Measurements from ENCODE around the gene OR10AD1. TPM values are rescaled to one million over a fixed set of nuclear protein-coding genes. Genes with fewer than 3 reads are reported as not detected.
"Not testable (repeated sequence)": the region's sequence is repeated elsewhere in the genome, so short reads cannot be mapped to it uniquely, and the experiment has no call there.

The OR10AD1 gene, protein sequence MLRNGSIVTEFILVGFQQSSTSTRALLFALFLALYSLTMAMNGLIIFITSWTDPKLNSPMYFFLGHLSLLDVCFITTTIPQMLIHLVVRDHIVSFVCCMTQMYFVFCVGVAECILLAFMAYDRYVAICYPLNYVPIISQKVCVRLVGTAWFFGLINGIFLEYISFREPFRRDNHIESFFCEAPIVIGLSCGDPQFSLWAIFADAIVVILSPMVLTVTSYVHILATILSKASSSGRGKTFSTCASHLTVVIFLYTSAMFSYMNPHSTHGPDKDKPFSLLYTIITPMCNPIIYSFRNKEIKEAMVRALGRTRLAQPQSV
- total RNA-seq (2014; rRNA removed; shearing (Covaris generic)), result not detected in 2 replicates

- no peak for DNase-seq (ENCODE audit: low spot score)
- in situ Hi-C loops (cut with HindIII; ENCODE audit: low sequenced_read_pairs), result no loop called here
Observed at GRCh38 chr12:48203192-48203591, at the start of gene OR10AD1. Gene OR10AD1, minus strand, starts transcription at chr12:48203292. Its CDS starts 0 bp downstream, at chr12:48203292.

DNA sequence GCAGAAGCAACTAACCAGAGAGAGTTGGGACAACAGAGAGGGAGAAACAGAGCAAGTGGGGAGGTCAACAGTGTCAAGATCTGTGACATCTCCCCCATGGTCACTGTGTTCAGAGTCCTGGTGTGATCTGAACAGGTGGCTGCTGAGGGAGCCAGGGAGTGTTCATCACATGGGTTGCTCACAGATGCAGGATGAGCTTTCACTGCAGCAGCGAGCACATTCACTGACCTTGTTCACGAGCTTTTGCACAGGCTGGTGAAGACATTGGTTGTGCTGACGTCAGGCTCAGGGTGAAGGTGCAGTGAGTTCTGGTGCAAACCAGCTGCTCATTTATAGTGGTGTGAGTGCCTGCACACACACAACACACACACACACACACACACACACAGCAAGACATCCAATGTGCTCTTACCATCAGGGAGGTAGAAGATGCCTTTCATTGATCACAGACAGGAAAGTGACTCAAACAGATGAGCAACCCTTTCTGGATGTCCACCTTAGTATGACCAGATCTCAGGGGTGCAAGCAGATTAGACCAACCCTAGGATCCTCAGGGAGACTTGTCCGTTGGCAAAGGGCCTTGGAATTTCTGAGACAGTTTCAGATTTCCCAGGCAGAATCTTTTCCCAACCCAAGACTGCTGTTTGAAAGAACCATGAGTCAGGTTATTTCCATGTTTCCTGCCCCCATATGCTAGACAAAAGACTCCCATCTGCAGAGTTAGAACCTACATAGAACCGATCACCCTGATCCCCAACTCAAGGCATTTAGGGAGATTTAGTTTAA lies 44.3 kb upstream of the OR10AD1 start:
- in situ Hi-C loops (cut with HindIII; ENCODE audit: low sequenced_read_pairs), result no loop called here
- DNase-seq (ENCODE audit: low spot score), result no peak

- in situ Hi-C loops (cut with HindIII; ENCODE audit: low sequenced_read_pairs), result no loop called here
- no peak for DNase-seq (ENCODE audit: low spot score)
Observed at GRCh38 chr12:48237162-48237561, 34.1 kb upstream of the OR10AD1 start.

DNA sequence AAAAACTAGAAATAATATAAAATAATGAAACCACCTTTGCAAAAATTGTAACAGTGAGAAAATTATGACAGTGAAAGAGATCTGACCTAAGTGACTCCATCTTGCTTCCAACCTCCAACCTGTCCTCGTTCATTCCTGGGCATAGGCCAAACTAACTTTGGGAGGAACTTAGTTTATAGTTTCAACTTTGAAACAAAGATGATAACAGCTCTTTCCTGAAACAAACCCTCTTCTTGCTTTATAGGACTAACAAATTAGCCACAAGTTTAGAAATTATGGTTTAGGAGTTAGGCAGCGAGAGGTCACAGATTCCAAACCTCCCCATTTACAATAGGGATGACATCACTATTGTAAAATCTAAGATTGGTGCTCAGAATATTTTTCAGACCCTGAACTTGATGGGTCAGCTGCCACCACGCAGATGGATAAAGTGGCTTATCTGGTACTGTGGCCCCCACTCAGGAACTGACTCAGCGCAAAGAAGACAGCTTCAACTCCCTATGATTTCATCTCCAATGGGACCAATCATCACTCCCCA lies 32.8 kb upstream of the OR10AD1 start:
- DNase-seq (ENCODE audit: low spot score), result no peak
- in situ Hi-C loops (cut with HindIII; ENCODE audit: low sequenced_read_pairs), result no loop called here

DNA sequence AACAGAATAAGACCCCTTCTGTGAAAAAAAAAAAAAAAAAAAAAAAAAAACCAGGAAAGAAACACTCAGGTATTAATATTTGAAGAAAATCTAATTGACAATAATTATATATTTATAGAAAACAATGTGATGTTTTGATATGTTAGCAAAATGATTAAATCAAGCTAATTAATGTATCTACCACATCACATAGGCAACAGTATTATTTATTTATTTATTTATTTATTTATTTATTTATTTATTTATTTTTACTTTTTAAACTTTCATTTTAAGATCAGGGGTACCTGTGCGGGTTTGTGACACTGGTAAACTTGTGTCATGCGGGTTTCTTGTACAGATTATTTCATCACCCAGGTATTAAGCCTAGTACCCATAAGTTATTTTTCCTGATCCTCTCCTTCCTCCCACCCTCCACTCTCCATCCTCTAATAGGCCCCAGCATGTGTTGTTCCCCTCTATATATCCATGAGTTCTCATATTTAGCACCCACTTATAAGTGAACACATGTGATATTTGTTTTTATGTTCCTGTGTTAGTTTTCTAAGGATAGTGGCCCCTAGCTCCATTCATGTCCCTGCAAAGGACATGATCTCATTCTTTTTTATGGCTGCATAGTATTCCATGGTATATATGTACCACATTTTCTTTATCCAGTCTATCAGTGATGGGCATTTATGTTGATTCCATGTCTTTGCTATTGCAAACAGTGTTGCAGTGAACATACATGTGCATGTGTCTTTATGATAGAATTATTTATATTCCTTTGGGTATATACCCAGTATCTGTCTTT lies 28.3 kb upstream of the OR10AD1 start:
- in situ Hi-C loops (cut with HindIII; ENCODE audit: low sequenced_read_pairs); DNase-seq (ENCODE audit: low spot score): not testable (repeated sequence)

GRCh38 chr12:48224533-48224932 lies 21.4 kb upstream of the OR10AD1 start:
- DNase-seq (ENCODE audit: low spot score); in situ Hi-C loops (cut with HindIII; ENCODE audit: low sequenced_read_pairs): not testable (repeated sequence)

DNA sequence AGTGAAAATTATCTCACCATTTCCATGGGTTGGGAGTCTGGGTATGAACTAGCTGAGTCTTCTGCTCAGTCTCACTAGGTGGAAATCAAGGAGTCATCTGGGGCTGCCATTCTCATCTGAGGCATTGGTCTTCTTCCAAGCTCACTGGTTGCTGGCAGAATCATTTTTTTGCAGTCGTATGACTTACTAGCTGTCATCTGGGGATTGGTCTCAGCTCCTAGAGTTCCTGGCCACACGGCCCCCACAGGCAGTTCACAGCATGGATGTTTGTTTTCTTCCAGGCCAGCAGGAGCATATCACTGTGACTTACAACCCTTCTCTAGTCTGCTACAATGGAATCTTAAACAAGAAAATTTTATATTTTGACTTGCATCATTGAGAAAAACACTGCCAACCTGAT lies 18.6 kb upstream of the OR10AD1 start:
- DNase-seq (ENCODE audit: low spot score), result no peak
- in situ Hi-C loops (cut with HindIII; ENCODE audit: low sequenced_read_pairs), result no loop called here

- no peak for DNase-seq (ENCODE audit: low spot score)
- in situ Hi-C loops (cut with HindIII; ENCODE audit: low sequenced_read_pairs), result no loop called here
Observed at GRCh38 chr12:48220701-48221100, 17.6 kb upstream of the OR10AD1 start.

DNA sequence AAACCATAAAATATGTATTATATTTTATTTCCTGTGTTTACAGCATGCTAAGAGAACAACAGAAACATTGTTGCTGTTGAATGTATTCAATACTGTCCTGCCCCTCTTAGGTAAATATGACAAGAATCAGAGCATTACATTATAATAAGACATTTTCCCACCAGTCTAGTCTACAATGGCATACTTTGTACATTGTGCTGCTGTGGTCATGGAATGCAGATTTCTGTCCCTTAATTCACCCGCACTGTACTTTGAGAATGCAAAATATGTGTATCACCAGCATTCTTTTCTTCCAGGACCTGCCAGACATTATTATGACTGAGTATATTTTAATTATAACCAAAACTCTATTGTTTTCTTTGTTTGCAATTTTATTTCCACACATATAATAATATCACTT lies 16.5 kb upstream of the OR10AD1 start:
- in situ Hi-C loops (cut with HindIII; ENCODE audit: low sequenced_read_pairs), result no loop called here
- DNase-seq (ENCODE audit: low spot score), result no peak

- in situ Hi-C loops (cut with HindIII; ENCODE audit: low sequenced_read_pairs), result no loop called here
Observed at GRCh38 chr12:48216785-48217184, 13.7 kb upstream of the OR10AD1 start.

GRCh38 chr12:48209495-48209894 lies 6.4 kb upstream of the OR10AD1 start:
- in situ Hi-C loops (cut with HindIII; ENCODE audit: low sequenced_read_pairs); DNase-seq (ENCODE audit: low spot score): not testable (repeated sequence)

More at GRCh38 chr12:48216785-48217184, 13.7 kb upstream of the OR10AD1 start:
- DNase-seq (ENCODE audit: low spot score), result no peak

- no peak for DNase-seq (ENCODE audit: low spot score)
- in situ Hi-C loops (cut with HindIII; ENCODE audit: low sequenced_read_pairs), result no loop called here
Observed at GRCh38 chr12:48202766-48203165, 326 bp downstream of the OR10AD1 start.

DNA sequence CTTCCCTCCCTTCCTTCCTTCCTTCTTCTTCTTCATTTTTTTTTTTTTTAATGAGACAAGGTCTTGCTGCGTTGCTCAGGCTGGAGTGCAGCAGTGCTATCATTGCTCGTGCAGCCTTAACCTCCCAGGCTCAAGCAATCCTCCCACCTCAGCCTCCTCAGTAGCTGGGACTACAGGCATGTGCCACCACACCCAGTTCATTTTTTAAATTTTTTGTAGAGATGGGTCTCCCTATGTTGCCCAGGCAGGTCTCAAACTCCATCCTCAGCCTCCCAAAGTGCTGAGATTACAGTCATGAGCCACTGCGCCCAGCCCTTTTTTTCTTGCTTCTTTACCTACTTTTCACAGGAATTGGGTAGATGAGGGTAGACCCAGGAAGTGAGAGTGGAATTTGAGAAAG lies 1.6 kb downstream of the OR10AD1 start:
- no peak for DNase-seq (ENCODE audit: low spot score)
- in situ Hi-C loops (cut with HindIII; ENCODE audit: low sequenced_read_pairs), result no loop called here

DNA sequence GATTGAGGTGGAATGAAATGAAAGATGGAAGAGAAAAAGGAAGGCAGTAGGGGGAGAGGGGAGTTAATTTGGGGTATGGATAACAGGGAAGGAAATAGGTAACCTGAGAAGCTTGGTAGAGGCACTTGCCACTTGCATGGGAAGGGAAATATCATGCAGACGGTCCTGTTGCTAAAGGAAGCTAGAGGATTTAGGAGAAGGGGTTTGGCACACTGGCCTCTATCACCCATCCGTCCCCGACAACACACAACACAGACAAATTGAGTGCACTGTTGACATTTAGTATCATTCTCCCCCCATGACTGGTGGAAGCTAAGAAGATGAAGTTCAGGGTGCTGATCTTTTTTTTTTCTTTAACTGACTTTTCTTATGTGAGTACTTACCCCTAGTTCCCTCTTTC lies 2.0 kb downstream of the OR10AD1 start:
- in situ Hi-C loops (cut with HindIII; ENCODE audit: low sequenced_read_pairs), result no loop called here
- no peak for DNase-seq (ENCODE audit: low spot score)

DNA sequence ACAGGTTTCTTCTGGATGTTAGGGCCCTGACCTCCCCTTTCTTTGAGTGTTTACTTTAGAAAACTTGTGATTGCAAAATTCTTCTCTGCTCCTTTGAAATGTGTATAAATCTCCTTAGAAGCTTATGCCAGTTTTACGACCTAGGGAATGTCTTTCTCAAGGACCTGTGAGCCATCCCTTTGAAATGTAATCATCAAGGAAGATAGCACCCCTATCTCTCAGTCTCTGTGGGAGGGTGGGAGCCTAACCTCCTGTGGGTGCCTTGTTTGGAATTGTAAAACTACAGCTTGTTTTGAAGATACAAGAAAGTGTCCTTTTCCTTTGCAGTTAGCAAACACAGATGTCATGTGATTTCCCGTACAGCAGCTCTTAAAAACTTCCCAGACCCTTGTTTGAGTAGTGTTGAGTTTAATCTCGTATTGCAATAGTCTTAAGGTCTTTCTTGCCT lies 3.3 kb downstream of the OR10AD1 start:
- no peak for DNase-seq (ENCODE audit: low spot score)
- in situ Hi-C loops (cut with HindIII; ENCODE audit: low sequenced_read_pairs), result no loop called here

DNA sequence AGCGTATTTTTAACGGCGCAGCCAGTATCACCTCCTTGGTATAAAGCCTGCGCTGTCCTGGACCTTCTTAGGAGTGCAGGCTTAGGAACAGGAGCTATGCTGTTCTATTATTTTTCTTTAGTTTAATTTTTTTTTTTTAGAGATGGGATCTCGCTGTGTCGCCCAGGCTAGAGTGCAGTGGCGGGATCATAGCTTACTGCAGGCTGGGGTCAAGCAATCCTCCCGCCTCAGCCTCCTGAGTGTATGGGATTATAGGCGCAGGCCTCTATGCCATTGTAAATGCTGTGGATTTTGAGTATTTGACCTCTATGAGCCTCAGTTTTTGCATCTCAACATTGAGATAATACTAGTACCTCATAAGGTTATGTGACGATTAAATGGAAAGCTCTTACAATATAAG lies 4.1 kb downstream of the OR10AD1 start:
- DNase-seq (ENCODE audit: low spot score), result no peak
- in situ Hi-C loops (cut with HindIII; ENCODE audit: low sequenced_read_pairs), result no loop called here

GRCh38 chr12:48198672-48198971 lies 4.5 kb downstream of the OR10AD1 start:
- DNase-seq (ENCODE audit: low spot score), result peak; percentile 71
- in situ Hi-C loops (cut with HindIII; ENCODE audit: low sequenced_read_pairs), result no loop called here

DNA sequence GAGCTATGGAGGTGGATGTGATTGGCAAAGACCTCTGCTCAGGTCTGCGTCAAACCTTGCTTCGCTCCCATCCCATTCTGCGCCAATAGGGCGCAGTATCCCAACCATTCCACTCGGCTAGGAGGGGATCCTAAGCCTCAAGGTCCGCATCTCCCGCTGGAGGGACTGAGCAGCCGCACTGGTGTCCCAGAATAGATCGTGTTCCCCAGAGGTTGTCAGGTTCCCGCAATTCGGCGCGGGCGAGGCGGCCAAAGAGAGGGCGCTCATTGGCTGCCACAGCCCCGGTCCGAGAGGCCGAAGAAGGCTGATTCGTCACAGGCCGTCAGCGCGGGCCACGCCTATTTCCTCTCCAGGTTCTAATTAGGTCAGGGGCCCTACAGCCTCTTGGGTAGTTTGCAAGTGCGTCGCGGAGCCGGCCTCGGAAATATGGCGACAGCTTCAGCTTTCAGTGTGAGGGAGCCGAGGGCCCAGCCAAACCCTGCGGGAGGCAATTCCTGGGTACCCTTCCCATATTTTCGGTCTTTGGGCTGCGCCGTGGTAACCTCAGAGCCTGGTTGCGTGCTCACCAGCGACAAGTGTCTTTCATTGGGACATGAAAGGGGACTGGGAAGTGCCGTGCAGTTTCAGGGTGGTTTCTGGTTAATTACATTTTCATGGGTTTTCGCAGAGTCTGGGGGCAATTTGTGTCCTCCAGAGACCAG lies 5.0 kb downstream of the OR10AD1 start:
- in situ Hi-C loops (cut with HindIII; ENCODE audit: low sequenced_read_pairs), result no loop called here

GRCh38 chr12:48197549-48197970 lies 5.5 kb downstream of the OR10AD1 start:
- in situ Hi-C loops (cut with HindIII; ENCODE audit: low sequenced_read_pairs), result no loop called here
- DNase-seq (ENCODE audit: low spot score), result peak; percentile 86

More for the DNA sequence above, 5.0 kb downstream of the OR10AD1 start:
- peak; percentile 100 for DNase-seq (ENCODE audit: low spot score)

Measured in G401 (cell line).